ENCODE results near the gene DNM3. TPM values are rescaled to one million over a fixed set of nuclear protein-coding genes. Genes with fewer than 3 reads are reported as not detected.

Gene DNM3
- total and polyA plus RNA-seq, 2 donors (not counting 1 experiment from before 2014, with no cell fraction given), result 1.0 to 1.3 TPM

GRCh38 chr1:172325531-172325930, 484.2 kb downstream of the DNM3 start:
- no peak for DNase-seq
- intact Hi-C loops (cut with micrococcal nuclease), result no loop called here
- CTCF ChIA-PET, result interaction anchor here (0.8 kb wide), 1 partner anchor 74 kb away, joined by 3 read pairs; no protein-coding TSS in a partner anchor

DNA sequence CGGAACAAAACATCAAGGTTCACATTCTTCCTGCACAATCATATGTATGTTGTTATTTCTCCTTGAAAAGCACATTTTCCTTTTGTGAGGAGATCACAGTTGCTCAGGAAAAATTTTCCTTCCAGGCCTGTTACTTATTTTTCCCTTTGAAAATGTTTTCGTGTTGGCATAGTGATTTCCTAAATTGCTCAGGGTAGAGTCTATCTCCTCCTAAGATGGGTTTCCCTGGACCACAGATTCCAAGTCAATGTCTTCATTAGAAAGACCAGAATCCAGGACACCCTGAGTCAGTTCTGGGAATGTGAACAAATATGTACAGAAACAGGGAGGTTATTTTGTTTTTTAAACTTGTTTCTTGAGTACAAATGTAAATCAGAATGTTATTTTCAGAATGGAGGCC, 484.8 kb downstream of the DNM3 start:
- no peaks in the 10 kb centered on the region for H3K27me3 Mint-ChIP-seq
- H3K4me3 Mint-ChIP-seq, result no peak overlapping the region
- Histone ChIP-seq H2AFZ (ENCODE audit: insufficient read depth, low read depth, low read length, poor library complexity, severe bottlenecking) (no peak overlapping the region), H3K9ac (ENCODE audit: low read length) (no peak overlapping the region), H3K4me2 (replicated peaks; ENCODE audit: low read depth, low read length, poor library complexity, severe bottlenecking) (no peak overlapping the region), H3K4me1 (ENCODE audit: control insufficient read depth in 2 of 2, insufficient read depth in 2 of 2, low read length in 2 of 2) (no peaks in the 10 kb centered on the region), H3K4me3 (ENCODE audit: control extremely low read depth in 1 of 5, extremely low read depth in 1 of 5, insufficient read depth in 1 of 5, low read depth in 2 of 5, low read length in 4 of 5) (no peak overlapping the region), H3K27me3 (replicated peaks in 1 of 4; ENCODE audit: control extremely low read depth in 1 of 4, control insufficient read depth in 3 of 4, insufficient read depth in 4 of 4, low read length in 3 of 4) (no peaks in the 10 kb centered on the region), H3K36me3 (replicated peaks in 1 of 2; ENCODE audit: control extremely low read depth in 1 of 2, control insufficient read depth in 1 of 2, extremely low read depth in 1 of 2, insufficient read depth in 2 of 2, low read length in 1 of 2) (no peaks in the 10 kb centered on the region), H3K9me3 (ENCODE audit: control extremely low read depth in 1 of 3, control insufficient read depth in 2 of 3, insufficient read depth in 1 of 3, low read length in 2 of 3) (peaks cover 0 to 4% (median 0%) of the 10 kb centered on the region in 3 donors), H3K79me2 (ENCODE audit: control insufficient read depth, insufficient read depth, low read length) (no peaks in the 10 kb centered on the region), H3K27ac (ENCODE audit: low read length in 2 of 2) (no peak overlapping the region), H4K20me1 (ENCODE audit: control insufficient read depth, insufficient read depth, low read length, poor library complexity, severe bottlenecking) (no peaks in the 10 kb centered on the region)
- ChIA-PET POLR2A (no interaction called here), CTCF (interaction anchor here (0.8 kb wide), 1 partner anchor 73 kb away, joined by 3 read pairs; no protein-coding TSS in a partner anchor)
- no peaks in the 10 kb centered on the region for H3K9me3 Mint-ChIP-seq (ENCODE audit: insufficient read depth)
- no peak overlapping the region for H3K27ac Mint-ChIP-seq
- H3K4me1 Mint-ChIP-seq, result no peaks in the 10 kb centered on the region
- DNase-seq, result no peak
- no CpG with 5 or more reads among the region's 2 CpGs for WGBS (ENCODE audit: insufficient coverage)
- TF ChIP-seq, protein P1, sequence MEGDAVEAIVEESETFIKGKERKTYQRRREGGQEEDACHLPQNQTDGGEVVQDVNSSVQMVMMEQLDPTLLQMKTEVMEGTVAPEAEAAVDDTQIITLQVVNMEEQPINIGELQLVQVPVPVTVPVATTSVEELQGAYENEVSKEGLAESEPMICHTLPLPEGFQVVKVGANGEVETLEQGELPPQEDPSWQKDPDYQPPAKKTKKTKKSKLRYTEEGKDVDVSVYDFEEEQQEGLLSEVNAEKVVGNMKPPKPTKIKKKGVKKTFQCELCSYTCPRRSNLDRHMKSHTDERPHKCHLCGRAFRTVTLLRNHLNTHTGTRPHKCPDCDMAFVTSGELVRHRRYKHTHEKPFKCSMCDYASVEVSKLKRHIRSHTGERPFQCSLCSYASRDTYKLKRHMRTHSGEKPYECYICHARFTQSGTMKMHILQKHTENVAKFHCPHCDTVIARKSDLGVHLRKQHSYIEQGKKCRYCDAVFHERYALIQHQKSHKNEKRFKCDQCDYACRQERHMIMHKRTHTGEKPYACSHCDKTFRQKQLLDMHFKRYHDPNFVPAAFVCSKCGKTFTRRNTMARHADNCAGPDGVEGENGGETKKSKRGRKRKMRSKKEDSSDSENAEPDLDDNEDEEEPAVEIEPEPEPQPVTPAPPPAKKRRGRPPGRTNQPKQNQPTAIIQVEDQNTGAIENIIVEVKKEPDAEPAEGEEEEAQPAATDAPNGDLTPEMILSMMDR (IDR thresholded peaks at IDR 0.05), result no peak
- no peak for TF ChIP-seq EZH2 (IDR thresholded peaks at IDR 0.05; ENCODE audit: borderline replicate concordance, insufficient read depth, low read depth, low read length, poor library complexity, severe bottlenecking)
- ATAC-seq (ENCODE audit: low read depth), result no peak
- intact Hi-C loops (cut with micrococcal nuclease), result no loop called here

More at GRCh38 chr1:172325531-172325930, 484.2 kb downstream of the DNM3 start:
- Mint-ChIP-seq H3K4me3 (no peak overlapping the region), H3K27me3 (no peaks in the 10 kb centered on the region), H3K4me1 (no peaks in the 10 kb centered on the region), H3K9me3 (ENCODE audit: insufficient read depth) (no peaks in the 10 kb centered on the region), H3K27ac (no peak overlapping the region)
- POLR2A ChIA-PET, result no interaction called here
- Histone ChIP-seq H3K79me2 (ENCODE audit: control insufficient read depth, insufficient read depth, low read length) (no peaks in the 10 kb centered on the region), H3K36me3 (replicated peaks in 1 of 2; ENCODE audit: control extremely low read depth in 1 of 2, control insufficient read depth in 1 of 2, extremely low read depth in 1 of 2, insufficient read depth in 2 of 2, low read length in 1 of 2) (no peaks in the 10 kb centered on the region), H4K20me1 (ENCODE audit: control insufficient read depth, insufficient read depth, low read length, poor library complexity, severe bottlenecking) (no peaks in the 10 kb centered on the region), H2AFZ (ENCODE audit: insufficient read depth, low read depth, low read length, poor library complexity, severe bottlenecking) (no peak overlapping the region), H3K27ac (ENCODE audit: low read length in 2 of 2) (no peak overlapping the region), H3K4me1 (ENCODE audit: control insufficient read depth in 2 of 2, insufficient read depth in 2 of 2, low read length in 2 of 2) (no peaks in the 10 kb centered on the region), H3K4me3 (ENCODE audit: control extremely low read depth in 1 of 5, extremely low read depth in 1 of 5, insufficient read depth in 1 of 5, low read depth in 2 of 5, low read length in 4 of 5) (no peak overlapping the region), H3K9me3 (ENCODE audit: control extremely low read depth in 1 of 3, control insufficient read depth in 2 of 3, insufficient read depth in 1 of 3, low read length in 2 of 3) (peaks cover 0 to 4% (median 0%) of the 10 kb centered on the region in 3 donors), H3K27me3 (replicated peaks in 1 of 4; ENCODE audit: control extremely low read depth in 1 of 4, control insufficient read depth in 3 of 4, insufficient read depth in 4 of 4, low read length in 3 of 4) (no peaks in the 10 kb centered on the region), H3K4me2 (replicated peaks; ENCODE audit: low read depth, low read length, poor library complexity, severe bottlenecking) (no peak overlapping the region), H3K9ac (ENCODE audit: low read length) (no peak overlapping the region)
- WGBS (ENCODE audit: insufficient coverage), result no CpG with 5 or more reads among the region's 2 CpGs
- no peak for ATAC-seq (ENCODE audit: low read depth)
- TF ChIP-seq EZH2 (IDR thresholded peaks at IDR 0.05; ENCODE audit: borderline replicate concordance, insufficient read depth, low read depth, low read length, poor library complexity, severe bottlenecking), result no peak
- TF ChIP-seq, protein P1 (IDR thresholded peaks at IDR 0.05), result no peak
